GM12873 (cell line): ENCODE data around the gene KIAA0040.
A peak's percentile ranks its signal among the peaks of the same experiment; 100 is the strongest.

Experiments used
- CTCF ChIP-seq: IDR thresholded peaks from 2 replicates; pipeline ENCODE4 v1.5.1; 2012; ENCODE audit warnings: low read depth, mild to moderate bottlenecking, moderate library complexity, low read length, control low read depth; ENCODE audit not compliant: insufficient read depth; ENCODE audit errors: missing control alignments

Gene KIAA0040

GRCh38 chr1:175147569-175147968 is 45.0 kb downstream of the KIAA0040 start:
- TF ChIP-seq CTCF: no peak

GRCh38 chr1:175146529-175147213 is 45.9 kb downstream of the KIAA0040 start:
- TF ChIP-seq CTCF: peak; percentile 94

GRCh38 chr1:175145899-175146528 is 46.6 kb downstream of the KIAA0040 start:
- TF ChIP-seq CTCF: no peak

- TF ChIP-seq CTCF: no peak
Observed at GRCh38 chr1:175138579-175138978, 54.0 kb downstream of the KIAA0040 start.

- TF ChIP-seq CTCF: no peak
Observed at GRCh38 chr1:175137369-175137768, 55.2 kb downstream of the KIAA0040 start.

- TF ChIP-seq CTCF: no peak
Observed at GRCh38 chr1:175136246-175136645, 56.3 kb downstream of the KIAA0040 start.

- TF ChIP-seq CTCF: no peak
Observed at GRCh38 chr1:175134500-175134899, 58.1 kb downstream of the KIAA0040 start.
